GM15510 (cell line): Measurements from ENCODE around the gene TMEM212.

ENCODE experiments used
- POLR2A ChIP-seq: IDR thresholded peaks from 3 replicates; pipeline ENCODE4 v1.6.1; 2011; ENCODE audit warnings: borderline replicate concordance; ENCODE audit not compliant: insufficient read length; ENCODE audit errors: extremely low read depth

Gene TMEM212

GRCh38 chr3:171906951-171907676 lies 64.0 kb downstream of the TMEM212 start:
- TF ChIP-seq POLR2A: no peak

DNA sequence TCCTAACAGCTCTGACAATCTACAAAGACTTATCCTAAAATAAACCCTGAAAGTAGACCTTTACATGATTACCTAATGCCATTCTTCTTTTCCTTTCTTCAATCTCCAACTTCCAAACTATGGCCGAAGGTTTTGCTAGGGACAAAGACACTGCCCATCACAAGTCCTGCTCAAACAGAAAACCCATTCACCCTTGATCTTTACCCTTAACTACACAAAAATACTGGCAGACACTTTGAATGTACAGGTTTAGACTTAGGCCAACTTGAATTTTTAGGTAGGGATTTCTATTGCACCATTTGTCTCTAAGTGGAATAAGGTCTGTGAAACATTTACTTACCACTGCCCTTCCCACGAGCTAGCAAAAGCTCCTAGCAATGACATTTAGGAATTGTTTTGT lies 64.6 kb downstream of the TMEM212 start:
- no peak for TF ChIP-seq POLR2A

DNA sequence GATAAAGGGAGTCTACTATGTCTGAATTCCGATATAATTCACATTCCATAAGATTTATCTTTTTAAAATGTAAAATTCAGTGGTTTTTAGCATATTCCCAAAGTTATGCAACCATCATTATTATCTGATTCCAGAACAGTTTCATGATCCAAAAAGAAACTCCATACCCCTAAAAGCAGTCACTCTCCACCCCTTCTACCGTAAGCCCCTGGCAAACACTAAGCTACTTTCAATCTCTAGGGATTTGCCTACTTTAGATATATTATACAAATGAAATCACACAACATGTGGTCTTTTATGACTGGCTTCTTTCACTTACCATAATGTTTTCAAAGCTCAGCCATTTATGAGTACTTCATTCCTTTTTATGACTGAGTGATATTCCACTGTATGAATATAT lies 65.6 kb downstream of the TMEM212 start:
- TF ChIP-seq POLR2A: no peak
